Breast epithelium (tissue), 4 donors: ENCODE data around the gene CEP164. TPM values are rescaled to one million over a fixed set of nuclear protein-coding genes. Genes with fewer than 3 reads are reported as not detected.

Source experiments
- DNase-seq, 2 donors: peaks; one replicate each; pipeline ENCODE4 v3.0.0-alpha.2; 2019; ENCODE audit warnings: low spot score in 2 of 2
- H3K27ac ChIP-seq, 2 donors: fragments of 200-600 bp; sonication (generic) in 1 of 2; one replicate each; pipeline ENCODE4 v1.5.1; 2016 to 2019; ENCODE audit warnings: mild to moderate bottlenecking in 1 of 2
- H3K27me3 ChIP-seq, 2 donors: fragments of 200-600 bp; sonication (generic) in 1 of 2; one replicate each; pipeline versions ENCODE4 v1.5.1 to v1.6.0; 2017 to 2019; ENCODE audit warnings: control low read depth in 1 of 2, mild to moderate bottlenecking in 1 of 2
- H3K36me3 ChIP-seq: fragments of 200-600 bp; one replicate; pipeline ENCODE4 v1.5.1; 2019
- H3K4me1 ChIP-seq, 2 donors: fragments of 200-600 bp; sonication (generic); one replicate each; pipeline ENCODE4 v1.5.1; 2016 to 2019; ENCODE audit warnings: control low read depth in 1 of 2
- H3K4me3 ChIP-seq, 3 donors: fragments of 200-600 bp; sonication (generic); 1 replicate in 2 of 3; 2 replicates in 1 of 3; pipeline ENCODE4 v1.5.1; 2016 to 2019; ENCODE audit warnings: mild to moderate bottlenecking in 3 of 3, moderate library complexity in 2 of 3
- H3K9me3 ChIP-seq, 2 donors: fragments of 200-600 bp; sonication (generic) in 1 of 2; one replicate each; pipeline ENCODE4 v1.5.1; 2016 to 2019; ENCODE audit warnings: control low read depth in 1 of 2
- POLR2A ChIP-seq: fragments of 450-650 bp; IDR thresholded peaks from one replicate; pipeline ENCODE4 v1.6.1; 2016; ENCODE audit warnings: antibody characterized with exemption, mild to moderate bottlenecking, moderate library complexity
- POLR2AphosphoS5 ChIP-seq, 3 donors: sonication (generic); formaldehyde crosslinking; IDR thresholded peaks; one replicate each; pipeline ENCODE4 v1.6.1; 2017; ENCODE audit warnings: antibody characterized with exemption in 3 of 3
- intact Hi-C: fragments of 100-400 bp; cut with DNase I; formaldehyde crosslinking; loops from one replicate; pipeline ENCODE4 v1.15.1; 2023; ENCODE audit warnings: low total_unique reads
- total RNA-seq, 3 donors: library from RNA; depleted of rRNA; stranded (reverse); fragments of >200 nt; gene quantifications; one replicate each; pipeline ENCODE4 v1.1.0, GENCODE V29; 2016
- TF ChIP-seq, protein P1 (sequence below), 3 donors: fragments of 450-650 bp; IDR thresholded peaks; one replicate each; pipeline ENCODE4 v1.5.1; 2016 to 2017; ENCODE audit warnings: antibody characterized with exemption in 3 of 3, mild to moderate bottlenecking in 3 of 3, moderate library complexity in 3 of 3

CEP164 gene
- total RNA-seq, 3 donors from 2014 or later: 14.9 to 32.6 (median 20.3) TPM

GRCh38 chr11:117345039-117345438 is 17.4 kb downstream of the CEP164 start:
- H3K27ac ChIP-seq: no peak overlapping the region
- no peaks in the 10 kb centered on the region for H3K27me3 ChIP-seq
- H3K9me3 ChIP-seq: no peaks in the 10 kb centered on the region
- H3K36me3 ChIP-seq: no peaks in the 10 kb centered on the region
- TF ChIP-seq, protein P1, sequence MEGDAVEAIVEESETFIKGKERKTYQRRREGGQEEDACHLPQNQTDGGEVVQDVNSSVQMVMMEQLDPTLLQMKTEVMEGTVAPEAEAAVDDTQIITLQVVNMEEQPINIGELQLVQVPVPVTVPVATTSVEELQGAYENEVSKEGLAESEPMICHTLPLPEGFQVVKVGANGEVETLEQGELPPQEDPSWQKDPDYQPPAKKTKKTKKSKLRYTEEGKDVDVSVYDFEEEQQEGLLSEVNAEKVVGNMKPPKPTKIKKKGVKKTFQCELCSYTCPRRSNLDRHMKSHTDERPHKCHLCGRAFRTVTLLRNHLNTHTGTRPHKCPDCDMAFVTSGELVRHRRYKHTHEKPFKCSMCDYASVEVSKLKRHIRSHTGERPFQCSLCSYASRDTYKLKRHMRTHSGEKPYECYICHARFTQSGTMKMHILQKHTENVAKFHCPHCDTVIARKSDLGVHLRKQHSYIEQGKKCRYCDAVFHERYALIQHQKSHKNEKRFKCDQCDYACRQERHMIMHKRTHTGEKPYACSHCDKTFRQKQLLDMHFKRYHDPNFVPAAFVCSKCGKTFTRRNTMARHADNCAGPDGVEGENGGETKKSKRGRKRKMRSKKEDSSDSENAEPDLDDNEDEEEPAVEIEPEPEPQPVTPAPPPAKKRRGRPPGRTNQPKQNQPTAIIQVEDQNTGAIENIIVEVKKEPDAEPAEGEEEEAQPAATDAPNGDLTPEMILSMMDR (IDR thresholded peaks at IDR 0.05): no peak
- no peak for TF ChIP-seq POLR2A
- H3K4me1 ChIP-seq: no peaks in the 10 kb centered on the region
- DNase-seq: no peak
- intact Hi-C loops: no loop called here
- no peak overlapping the region for H3K4me3 ChIP-seq

GRCh38 chr11:117354550-117354949 is 26.9 kb downstream of the CEP164 start:
- TF ChIP-seq, protein P1 (IDR thresholded peaks at IDR 0.05): no peak
- TF ChIP-seq POLR2A (no peak), POLR2AphosphoS5 (IDR thresholded peaks at IDR 0.05) (no peak)
- intact Hi-C loops: no loop called here
- DNase-seq: no peak
- Histone ChIP-seq H3K36me3 (no peaks in the 10 kb centered on the region), H3K27ac (no peak overlapping the region), H3K4me3 (no peak overlapping the region), H3K27me3 (no peaks in the 10 kb centered on the region), H3K4me1 (no peaks in the 10 kb centered on the region), H3K9me3 (no peaks in the 10 kb centered on the region)

DNA sequence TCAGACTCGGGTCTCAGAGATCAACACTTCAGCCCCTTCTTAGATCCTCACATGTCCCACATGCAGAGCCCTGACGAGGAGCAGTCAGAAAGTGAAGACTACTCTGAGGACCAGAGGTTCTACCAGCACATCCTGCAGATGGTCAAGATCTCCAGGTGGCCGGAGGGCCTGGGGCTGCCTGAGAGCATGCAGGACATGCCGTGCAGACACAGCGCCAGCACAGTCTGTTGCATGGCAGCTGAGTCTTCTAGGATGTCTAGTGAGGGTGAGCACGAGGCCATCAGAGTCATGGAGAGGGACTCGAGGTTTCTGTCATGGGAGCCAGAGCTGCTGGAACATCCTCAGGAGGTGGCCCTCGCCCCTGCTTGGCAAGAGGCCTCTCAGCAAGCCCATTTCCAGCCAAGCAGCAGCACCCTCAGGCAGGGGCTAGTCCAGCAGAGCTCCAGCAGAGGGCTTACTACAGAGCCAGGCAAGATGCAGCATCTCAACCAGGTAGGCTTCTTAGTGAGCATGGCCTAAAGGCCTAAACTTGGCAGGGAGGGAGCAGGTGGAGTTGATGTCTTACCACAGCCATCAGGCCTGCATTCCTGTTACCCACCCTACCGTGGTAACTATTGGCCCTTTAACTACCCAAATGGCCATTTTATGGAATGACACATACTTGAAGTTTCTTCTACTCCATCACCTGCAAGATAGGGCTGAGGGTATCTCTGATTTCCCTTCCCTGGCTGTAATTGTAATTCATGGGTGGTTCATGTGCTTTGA is 28.7 kb downstream of the CEP164 start:
- DNase-seq: no peak
- Histone ChIP-seq H3K27me3 (no peaks in the 10 kb centered on the region), H3K36me3 (no peaks in the 10 kb centered on the region), H3K4me3 (no peak overlapping the region), H3K27ac (no peak overlapping the region), H3K9me3 (no peaks in the 10 kb centered on the region), H3K4me1 (no peaks in the 10 kb centered on the region)
- TF ChIP-seq, protein P1 (IDR thresholded peaks at IDR 0.05): no peak
- TF ChIP-seq POLR2AphosphoS5 (IDR thresholded peaks at IDR 0.05) (no peak), POLR2A (no peak)
- intact Hi-C loops: no loop called here

GRCh38 chr11:117361432-117361831 is 33.8 kb downstream of the CEP164 start:
- intact Hi-C loops: no loop called here
- Histone ChIP-seq H3K4me3 (no peak overlapping the region), H3K9me3 (no peaks in the 10 kb centered on the region), H3K27me3 (no peaks in the 10 kb centered on the region), H3K4me1 (no peaks in the 10 kb centered on the region), H3K36me3 (no peaks in the 10 kb centered on the region), H3K27ac (no peak overlapping the region)
- DNase-seq: no peak
- TF ChIP-seq, protein P1 (IDR thresholded peaks at IDR 0.05): no peak
- TF ChIP-seq POLR2AphosphoS5 (IDR thresholded peaks at IDR 0.05) (no peak), POLR2A (no peak)

DNA sequence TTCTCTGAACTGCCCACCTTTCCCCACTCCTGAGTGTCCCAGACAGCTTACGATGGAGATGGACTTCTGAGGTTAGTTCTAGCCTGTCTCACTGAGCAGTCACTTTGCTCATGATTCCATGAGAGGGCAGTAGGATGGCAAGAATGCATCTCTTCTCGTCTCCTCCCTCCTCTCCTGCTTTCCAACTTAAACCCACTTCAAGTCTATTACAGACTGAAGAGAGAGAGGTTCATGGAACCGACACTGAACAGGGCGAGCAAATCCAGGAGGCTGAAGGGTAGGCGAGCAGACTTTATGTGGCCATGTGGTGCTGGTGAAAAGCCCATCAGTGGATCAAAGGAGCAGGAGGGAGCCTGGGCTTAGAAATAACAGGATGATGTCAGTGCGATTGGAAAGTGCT is 38.6 kb downstream of the CEP164 start:
- H3K9me3 ChIP-seq: no peaks in the 10 kb centered on the region
- no peak for DNase-seq
- H3K4me3 ChIP-seq: no peak overlapping the region
- H3K36me3 ChIP-seq: no peaks in the 10 kb centered on the region
- intact Hi-C loops: no loop called here
- no peak for TF ChIP-seq POLR2A
- TF ChIP-seq, protein P1 (IDR thresholded peaks at IDR 0.05): no peak
- no peak for TF ChIP-seq POLR2AphosphoS5 (IDR thresholded peaks at IDR 0.05)
- no peak overlapping the region for H3K27ac ChIP-seq
- no peaks in the 10 kb centered on the region for H3K4me1 ChIP-seq
- H3K27me3 ChIP-seq: no peaks in the 10 kb centered on the region
